ENCODE data around the gene HORMAD2. TPM values are rescaled to one million over a fixed set of nuclear protein-coding genes. Genes with fewer than 3 reads are reported as not detected.

Gene HORMAD2
- total RNA-seq, 1 donor from 2014 or later, result not detected

DNA sequence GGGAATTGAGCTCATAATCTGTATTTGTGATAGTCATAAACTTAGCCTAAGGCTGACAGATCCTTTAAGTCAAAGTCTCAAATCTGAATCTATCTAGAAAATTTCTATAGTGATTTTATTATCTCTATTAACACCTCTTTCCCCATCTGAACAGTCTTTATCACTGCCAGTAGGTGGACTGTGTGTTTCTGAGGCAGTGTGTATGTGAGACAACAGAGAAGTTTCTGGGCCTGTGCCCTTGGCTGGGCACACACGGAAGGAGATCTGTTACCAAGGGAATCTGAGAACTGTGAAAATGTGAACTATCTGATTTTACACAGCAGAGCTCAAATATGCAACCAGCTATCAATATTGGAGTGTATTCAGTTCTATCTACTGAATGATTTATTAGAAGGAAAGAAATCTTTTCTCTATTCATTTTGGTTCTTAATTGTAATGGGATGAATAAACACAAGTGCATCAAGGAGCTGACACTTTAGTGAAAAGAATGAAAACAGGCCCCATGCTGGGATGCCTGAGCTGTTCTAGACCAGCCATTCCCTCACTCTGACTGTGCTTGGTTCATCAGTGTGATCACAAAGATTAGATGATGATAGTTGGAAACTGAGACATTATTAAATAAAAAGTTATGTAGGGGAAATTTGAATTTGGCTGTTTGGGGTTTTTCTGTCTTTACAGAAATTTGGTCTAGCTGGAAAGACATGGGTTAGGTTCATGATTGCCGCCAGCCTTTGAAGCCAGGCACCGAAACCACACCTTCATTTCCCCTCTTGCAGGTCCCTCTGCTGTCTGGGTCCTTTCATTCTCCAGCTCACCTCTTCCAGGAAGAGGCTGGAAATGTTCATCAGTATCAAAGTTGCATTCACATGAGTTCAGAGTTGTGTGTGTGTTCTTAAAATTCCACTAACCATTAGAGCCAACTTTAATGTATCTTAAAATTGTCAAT lies 98.2 kb downstream of the HORMAD2 start:
- intact Hi-C loops (cut with DNase I), result no loop called here
- TF ChIP-seq, protein P1, sequence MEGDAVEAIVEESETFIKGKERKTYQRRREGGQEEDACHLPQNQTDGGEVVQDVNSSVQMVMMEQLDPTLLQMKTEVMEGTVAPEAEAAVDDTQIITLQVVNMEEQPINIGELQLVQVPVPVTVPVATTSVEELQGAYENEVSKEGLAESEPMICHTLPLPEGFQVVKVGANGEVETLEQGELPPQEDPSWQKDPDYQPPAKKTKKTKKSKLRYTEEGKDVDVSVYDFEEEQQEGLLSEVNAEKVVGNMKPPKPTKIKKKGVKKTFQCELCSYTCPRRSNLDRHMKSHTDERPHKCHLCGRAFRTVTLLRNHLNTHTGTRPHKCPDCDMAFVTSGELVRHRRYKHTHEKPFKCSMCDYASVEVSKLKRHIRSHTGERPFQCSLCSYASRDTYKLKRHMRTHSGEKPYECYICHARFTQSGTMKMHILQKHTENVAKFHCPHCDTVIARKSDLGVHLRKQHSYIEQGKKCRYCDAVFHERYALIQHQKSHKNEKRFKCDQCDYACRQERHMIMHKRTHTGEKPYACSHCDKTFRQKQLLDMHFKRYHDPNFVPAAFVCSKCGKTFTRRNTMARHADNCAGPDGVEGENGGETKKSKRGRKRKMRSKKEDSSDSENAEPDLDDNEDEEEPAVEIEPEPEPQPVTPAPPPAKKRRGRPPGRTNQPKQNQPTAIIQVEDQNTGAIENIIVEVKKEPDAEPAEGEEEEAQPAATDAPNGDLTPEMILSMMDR (IDR thresholded peaks at IDR 0.05), result no peak
- Histone ChIP-seq H3K36me3 (no peaks in the 10 kb centered on the region), H3K9me3 (no peaks in the 10 kb centered on the region), H3K27me3 (no peaks in the 10 kb centered on the region), H3K4me3 (no peak overlapping the region), H3K27ac (no peak overlapping the region), H3K4me1 (no peaks in the 10 kb centered on the region)
- no peak for DNase-seq (ENCODE audit: low spot score in 2 of 2)

DNA sequence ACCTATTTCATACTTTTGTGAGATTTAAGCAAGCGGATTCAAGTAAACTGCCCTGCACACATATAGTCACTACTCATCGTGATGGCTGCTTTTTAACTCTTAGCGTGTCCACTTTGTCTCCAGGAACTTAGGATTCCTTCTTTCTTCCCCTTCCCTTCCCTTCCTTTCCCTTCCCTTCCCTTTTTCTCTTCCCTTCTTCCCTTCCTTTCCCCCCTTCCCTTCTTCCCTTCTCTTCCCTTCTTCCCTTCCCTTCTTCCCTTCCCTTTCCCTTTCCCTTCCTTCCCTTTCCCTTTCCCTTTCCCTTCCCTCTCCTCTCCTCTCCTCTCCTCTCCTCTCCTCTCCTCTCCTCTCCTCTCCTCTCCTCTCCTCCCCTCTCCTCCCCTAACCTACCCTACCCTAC lies 100.4 kb downstream of the HORMAD2 start:
- Histone ChIP-seq H3K4me3 (no peak overlapping the region), H3K9me3 (no peaks in the 10 kb centered on the region), H3K27me3 (no peaks in the 10 kb centered on the region), H3K4me1 (no peaks in the 10 kb centered on the region), H3K27ac (no peak overlapping the region), H3K36me3 (no peaks in the 10 kb centered on the region)
- intact Hi-C loops (cut with DNase I), result loop anchor here (10.0 kb wide), 1 partner anchor 54 kb away; no protein-coding TSS in a partner anchor
- DNase-seq (ENCODE audit: low spot score in 2 of 2), result no peak
- TF ChIP-seq, protein P1 (IDR thresholded peaks at IDR 0.05), result no peak

DNA sequence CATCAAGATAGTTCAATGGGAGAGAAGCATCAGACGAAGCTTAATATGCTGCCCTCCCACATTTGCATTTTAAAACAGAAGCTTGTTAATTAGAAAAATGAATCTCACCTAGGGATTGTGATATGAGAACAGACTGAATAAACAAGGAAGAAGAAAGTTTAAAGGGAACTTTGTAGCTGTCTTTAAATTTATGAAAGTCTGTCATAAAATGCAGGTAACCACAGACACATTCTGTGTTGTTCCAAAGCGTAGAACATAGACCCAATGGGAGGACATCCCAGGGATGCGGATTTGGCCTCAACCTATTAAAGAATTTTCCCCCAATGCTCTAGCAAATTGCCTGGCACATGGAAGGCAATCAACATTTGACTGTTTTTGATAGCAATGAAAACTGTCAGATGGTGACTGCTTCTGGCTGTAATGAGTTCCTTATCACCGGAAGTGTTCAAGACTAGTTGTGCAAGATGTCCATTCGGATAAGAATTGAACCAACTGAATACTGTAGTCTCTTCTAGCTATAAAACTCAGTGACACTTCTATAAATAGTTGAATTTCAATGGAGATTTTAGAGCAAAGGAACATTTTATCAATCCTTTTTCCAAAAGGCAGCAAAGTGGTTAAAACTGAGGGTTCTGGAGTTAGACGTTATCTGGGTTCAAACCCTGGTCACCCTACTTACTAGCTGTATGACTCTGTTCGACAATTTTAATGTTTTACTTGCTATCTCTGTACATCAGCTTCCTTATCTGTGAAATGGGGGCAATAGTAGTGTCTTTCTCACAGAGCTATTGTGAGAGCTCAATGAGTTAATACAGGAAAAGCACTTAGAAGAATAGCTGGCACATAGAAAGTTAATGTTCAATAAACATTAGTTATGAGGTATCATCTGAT lies 101.4 kb downstream of the HORMAD2 start:
- Histone ChIP-seq H3K36me3 (no peaks in the 10 kb centered on the region), H3K9me3 (no peaks in the 10 kb centered on the region), H3K27me3 (no peaks in the 10 kb centered on the region), H3K4me1 (no peaks in the 10 kb centered on the region), H3K27ac (no peak overlapping the region), H3K4me3 (no peak overlapping the region)
- no peak for DNase-seq (ENCODE audit: low spot score in 2 of 2)
- intact Hi-C loops (cut with DNase I), result loop anchor here (10.0 kb wide), 1 partner anchor 53 kb away; no protein-coding TSS in a partner anchor
- TF ChIP-seq, protein P1 (IDR thresholded peaks at IDR 0.05), result no peak

DNA sequence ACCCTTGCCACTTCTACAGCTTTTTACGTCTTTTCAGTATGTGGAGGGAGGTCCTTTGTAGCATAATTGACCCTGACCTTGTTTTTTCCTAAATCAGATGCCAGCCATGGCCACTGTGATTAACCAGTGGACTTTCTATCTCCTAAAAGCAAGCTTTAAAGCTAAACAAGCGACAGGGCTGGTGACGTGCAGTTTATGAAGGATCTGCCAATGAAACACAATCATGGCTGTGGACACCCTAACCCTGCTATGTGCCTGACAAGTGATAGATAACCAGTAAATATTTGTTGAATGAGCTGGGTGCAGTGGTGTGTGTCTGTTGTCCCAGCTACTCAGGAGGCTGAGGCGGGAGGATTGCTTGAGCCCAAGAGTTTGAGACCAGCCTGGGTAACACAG lies 102.1 kb downstream of the HORMAD2 start:
- Histone ChIP-seq H3K4me3 (no peak overlapping the region), H3K4me1 (no peaks in the 10 kb centered on the region), H3K36me3 (no peaks in the 10 kb centered on the region), H3K27me3 (no peaks in the 10 kb centered on the region), H3K27ac (no peak overlapping the region), H3K9me3 (no peaks in the 10 kb centered on the region)
- no peak for DNase-seq (ENCODE audit: low spot score in 2 of 2)
- intact Hi-C loops (cut with DNase I), result loop anchor here (10.0 kb wide), 1 partner anchor 52 kb away; no protein-coding TSS in a partner anchor
- TF ChIP-seq, protein P1 (IDR thresholded peaks at IDR 0.05), result no peak

DNA sequence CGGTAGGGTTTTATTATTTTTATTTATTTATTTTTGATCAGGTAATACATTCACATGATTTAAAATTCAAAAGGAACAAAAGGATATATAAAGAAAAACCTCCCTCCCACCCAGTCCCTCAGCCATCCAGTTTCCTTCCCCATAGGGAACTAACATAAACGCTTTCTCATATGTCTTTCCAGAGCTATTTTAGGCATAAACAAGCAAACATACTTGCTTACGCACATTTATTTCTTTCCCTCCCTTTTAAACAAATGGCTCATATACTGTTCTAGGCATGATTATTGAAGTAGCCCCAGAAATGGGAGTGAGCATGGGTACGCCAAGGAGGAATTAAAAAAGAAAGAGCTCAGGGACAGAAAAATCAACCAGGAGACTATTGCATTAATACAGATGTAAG lies 102.6 kb downstream of the HORMAD2 start:
- Histone ChIP-seq H3K4me3 (no peak overlapping the region), H3K9me3 (no peaks in the 10 kb centered on the region), H3K36me3 (no peaks in the 10 kb centered on the region), H3K27me3 (no peaks in the 10 kb centered on the region), H3K4me1 (no peaks in the 10 kb centered on the region), H3K27ac (no peak overlapping the region)
- intact Hi-C loops (cut with DNase I), result loop anchor here (10.0 kb wide), 1 partner anchor 52 kb away; no protein-coding TSS in a partner anchor
- TF ChIP-seq, protein P1 (IDR thresholded peaks at IDR 0.05), result no peak
- no peak for DNase-seq (ENCODE audit: low spot score in 2 of 2)
